Measurements from ENCODE around the gene EIF2D.

Gene EIF2D

GRCh38 chr1:206545351-206545750 is 66.9 kb downstream of the EIF2D start:
- no peak for DNase-seq (ENCODE audit: low spot score)

DNA sequence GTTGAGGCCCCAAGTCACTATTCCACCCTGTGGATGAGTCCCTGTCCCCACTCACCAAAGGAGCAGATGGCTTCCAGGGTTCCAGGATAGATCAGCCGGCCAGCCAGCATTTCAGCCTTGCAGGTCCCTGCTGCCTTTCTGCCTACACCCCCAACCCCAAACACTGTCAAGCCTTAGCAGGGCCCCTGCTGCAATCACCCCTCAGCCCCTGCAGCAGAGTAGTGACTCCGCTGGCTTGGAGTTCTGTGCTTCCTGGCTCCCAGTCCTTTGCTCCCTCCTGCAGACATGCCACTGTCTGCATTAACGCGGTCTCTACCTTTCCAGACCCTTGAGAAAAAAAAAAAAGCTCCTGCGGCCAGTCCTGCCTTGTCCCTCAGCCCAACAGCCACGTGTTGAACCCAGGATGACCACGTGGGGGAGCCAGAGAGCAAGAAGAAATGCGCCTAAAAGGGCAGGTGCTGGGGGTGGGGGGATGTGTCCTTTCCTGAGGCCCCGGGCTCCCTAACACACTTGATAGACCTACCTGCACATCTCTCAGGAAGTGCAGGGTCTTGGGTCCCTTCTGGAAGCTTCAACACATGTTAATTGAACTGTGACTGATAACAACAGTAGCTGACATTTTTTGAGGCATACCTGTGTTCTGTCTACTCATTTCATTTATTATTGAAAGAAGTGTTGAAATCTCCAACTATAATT is 67.6 kb downstream of the EIF2D start:
- DNase-seq (ENCODE audit: low spot score) = peak; percentile 83
